ENCODE data around the gene CFAP119. TPM values are rescaled to one million over a fixed set of nuclear protein-coding genes. Genes with fewer than 3 reads are reported as not detected.

CFAP119 gene
- total and polyA plus RNA-seq, 10 of the 15 experiments (the other 5 are each of a cell fraction or from before 2014, with no cell fraction given), result 2.2 to 9.4 (median 4.3) TPM

- TF ChIP-seq STAT3 (IDR thresholded peaks at IDR 0.05; ENCODE audit: low read depth, low read length), result no peak
- TF ChIP-seq GATAD2B (conservative IDR thresholded peaks at IDR 0.05; ENCODE audit: low read depth), result peak; percentile 84
- TF ChIP-seq MXI1 (IDR thresholded peaks at IDR 0.05; ENCODE audit: low read depth, low read length), result peak; percentile 53
- 0 out of 2 replicates have a peak, but pooled peaks have one; percentile 31 for TF ChIP-seq SIN3A (IDR thresholded peaks at IDR 0.05; ENCODE audit: low read depth, low read length)
- TF ChIP-seq ATF3 (IDR thresholded peaks at IDR 0.05; ENCODE audit: borderline replicate concordance, extremely low read depth, low read depth, low read length), result peak; percentile 75; the same call in 1 of the 2 replicates
- TF ChIP-seq CHD1 (IDR thresholded peaks at IDR 0.05; ENCODE audit: low read depth, low read length), result no peak
- TF ChIP-seq RBBP5 (conservative IDR thresholded peaks at IDR 0.05), result no peak
- peak; percentile 50; the same call in 1 of the 2 replicates for TF ChIP-seq ZNF687 (IDR thresholded peaks at IDR 0.05)
- peak; percentile 14 for TF ChIP-seq FOS (IDR thresholded peaks at IDR 0.05; ENCODE audit: borderline replicate concordance, extremely low read depth, insufficient read length)
- TF ChIP-seq USF1 (IDR thresholded peaks at IDR 0.05; ENCODE audit: borderline replicate concordance, extremely low read length, insufficient read depth, low read depth, low read length), result peak; percentile 93
- no peak for TF ChIP-seq KLF5 (IDR thresholded peaks at IDR 0.05; ENCODE audit: partially characterized antibody)
- TF ChIP-seq SMC3 (IDR thresholded peaks at IDR 0.05; ENCODE audit: borderline replicate concordance, low read length), result no peak
- TF ChIP-seq IRF3 (IDR thresholded peaks at IDR 0.05), result peak; percentile 79
- peak; percentile 95 to 96 for TF ChIP-seq BHLHE40 (IDR thresholded peaks at IDR 0.05; ENCODE audit: borderline replicate concordance in 1 of 2, low read depth in 2 of 2, low read length in 1 of 2)
- peak; percentile 37 for TF ChIP-seq MYC (IDR thresholded peaks at IDR 0.05; ENCODE audit: insufficient read depth, insufficient read length, insufficient replicate concordance, low read length, severe bottlenecking)
- TF ChIP-seq SREBF1 (IDR thresholded peaks at IDR 0.05; ENCODE audit: low read length), result no peak
- peak; percentile 95 for TF ChIP-seq HDGF (IDR thresholded peaks at IDR 0.05)
- 0 out of 2 replicates have a peak, but pooled peaks have one; percentile 49 for TF ChIP-seq ZBTB33 (IDR thresholded peaks at IDR 0.05)
- TF ChIP-seq NR2C2 (IDR thresholded peaks at IDR 0.05; ENCODE audit: borderline replicate concordance, control insufficient read depth, insufficient read length, low read depth), result no peak
- no peak for TF ChIP-seq FOXM1 (IDR thresholded peaks at IDR 0.05; ENCODE audit: low read depth, low read length)
Observed at GRCh38 chr16:30747799-30748633, 13.8 kb downstream of the CFAP119 start, which contains the start of gene PHKG2 (continued).

Measured in GM12878 (cell line).